GM19025 (cell line): Measurements from ENCODE around the gene ITGB5.
A peak's percentile ranks its signal among the peaks of the same experiment; 100 is the strongest.

Source experiments
- ATAC-seq: cut with Tn5 transposase; IDR thresholded peaks from one replicate; pipeline ENCODE4 v1.9.1; 2021; ENCODE audit warnings: mild to moderate bottlenecking, low read depth, moderate library complexity; ENCODE audit not compliant: unreplicated experiment

ITGB5 gene

GRCh38 chr3:124896824-124897526 is 9.8 kb upstream of the ITGB5 start:
- ATAC-seq: no peak

GRCh38 chr3:124895756-124896155 is 8.6 kb upstream of the ITGB5 start:
- ATAC-seq: no peak

GRCh38 chr3:124893526-124893925 is 6.4 kb upstream of the ITGB5 start:
- ATAC-seq: no peak

- no peak for ATAC-seq
These were observed 3.5 kb upstream of the ITGB5 start for GRCh38 chr3:124890573-124891190.

- ATAC-seq: no peak
These were observed 1.6 kb upstream of the ITGB5 start for GRCh38 chr3:124888482-124889441.

GRCh38 chr3:124887932-124888298 is 750 bp upstream of the ITGB5 start:
- ATAC-seq: no peak

GRCh38 chr3:124886168-124887056 is 753 bp downstream of the ITGB5 start:
- ATAC-seq: peak; percentile 53

- ATAC-seq: no peak
These were observed 1.5 kb downstream of the ITGB5 start for GRCh38 chr3:124885466-124886167.

- ATAC-seq: no peak
These were observed 2.6 kb downstream of the ITGB5 start for GRCh38 chr3:124884474-124885101.

GRCh38 chr3:124883766-124884473 is 3.2 kb downstream of the ITGB5 start:
- no peak for ATAC-seq

GRCh38 chr3:124882816-124883747 is 4.1 kb downstream of the ITGB5 start:
- no peak for ATAC-seq

GRCh38 chr3:124881976-124882697 is 5.0 kb downstream of the ITGB5 start:
- ATAC-seq: no peak

GRCh38 chr3:124879337-124879680 is 7.9 kb downstream of the ITGB5 start:
- no peak for ATAC-seq

- ATAC-seq: no peak
These were observed 8.4 kb downstream of the ITGB5 start for GRCh38 chr3:124878561-124879336.

- no peak for ATAC-seq
These were observed 9.5 kb downstream of the ITGB5 start for GRCh38 chr3:124877674-124878073.

GRCh38 chr3:124876401-124876878 is 10.7 kb downstream of the ITGB5 start:
- no peak for ATAC-seq
